22Rv1 (cell line): ENCODE measurements around the gene AP1M2.

Experiments
- ZFX ChIP-seq: fragments of 450-650 bp; IDR thresholded peaks from 2 replicates; pipeline ENCODE4 v1.6.1; 2017; ENCODE audit warnings: antibody characterized with exemption, borderline replicate concordance
- TF ChIP-seq, protein P1 (sequence below): fragments of 450-650 bp; IDR thresholded peaks from 2 replicates; pipeline ENCODE4 v1.5.1; 2017; ENCODE audit warnings: mild to moderate bottlenecking

DNA sequence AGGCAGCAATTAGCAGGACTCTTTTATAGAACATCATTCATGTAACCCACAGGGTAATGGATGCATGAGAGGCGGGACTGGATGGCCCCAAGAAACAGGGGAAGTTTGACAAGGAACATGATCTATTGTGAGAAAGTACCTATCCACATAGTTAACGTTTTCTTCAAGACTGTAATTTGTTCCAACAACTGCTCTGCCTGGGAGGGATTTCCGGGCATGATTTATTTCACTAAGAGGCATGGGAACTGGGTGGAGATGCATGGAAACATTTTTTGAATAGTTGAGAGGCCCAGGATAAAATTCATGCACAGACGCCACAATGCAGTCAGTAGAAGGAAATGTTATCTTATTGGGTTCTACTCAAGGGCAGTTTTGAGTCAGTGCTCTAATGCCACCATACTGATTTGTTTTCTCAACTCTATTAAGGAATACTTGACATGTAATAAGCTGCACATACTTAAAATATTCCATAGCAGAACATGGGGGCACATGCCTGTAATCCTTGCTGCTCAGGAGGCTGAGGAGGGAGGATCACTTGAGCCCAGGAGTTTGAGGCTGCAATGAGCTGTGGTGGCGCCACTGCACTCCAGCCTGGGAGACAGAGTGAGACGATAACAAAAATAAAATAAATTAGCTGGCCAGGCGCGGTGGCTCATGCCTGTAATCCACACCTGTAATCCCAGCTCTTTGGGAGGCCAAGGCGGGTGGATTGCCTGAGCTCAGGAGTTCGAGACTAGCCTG is 53.3 kb downstream of the AP1M2 start:
- TF ChIP-seq, protein P1, sequence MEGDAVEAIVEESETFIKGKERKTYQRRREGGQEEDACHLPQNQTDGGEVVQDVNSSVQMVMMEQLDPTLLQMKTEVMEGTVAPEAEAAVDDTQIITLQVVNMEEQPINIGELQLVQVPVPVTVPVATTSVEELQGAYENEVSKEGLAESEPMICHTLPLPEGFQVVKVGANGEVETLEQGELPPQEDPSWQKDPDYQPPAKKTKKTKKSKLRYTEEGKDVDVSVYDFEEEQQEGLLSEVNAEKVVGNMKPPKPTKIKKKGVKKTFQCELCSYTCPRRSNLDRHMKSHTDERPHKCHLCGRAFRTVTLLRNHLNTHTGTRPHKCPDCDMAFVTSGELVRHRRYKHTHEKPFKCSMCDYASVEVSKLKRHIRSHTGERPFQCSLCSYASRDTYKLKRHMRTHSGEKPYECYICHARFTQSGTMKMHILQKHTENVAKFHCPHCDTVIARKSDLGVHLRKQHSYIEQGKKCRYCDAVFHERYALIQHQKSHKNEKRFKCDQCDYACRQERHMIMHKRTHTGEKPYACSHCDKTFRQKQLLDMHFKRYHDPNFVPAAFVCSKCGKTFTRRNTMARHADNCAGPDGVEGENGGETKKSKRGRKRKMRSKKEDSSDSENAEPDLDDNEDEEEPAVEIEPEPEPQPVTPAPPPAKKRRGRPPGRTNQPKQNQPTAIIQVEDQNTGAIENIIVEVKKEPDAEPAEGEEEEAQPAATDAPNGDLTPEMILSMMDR, result no peak
- TF ChIP-seq ZFX, result no peak
